BE2C (cell line): Measurements from ENCODE around the gene AP4B1.

ENCODE experiments used
- DNase-seq: peaks from one replicate; pipeline ENCODE4 v3.0.0-alpha.2; 2020
- H3K27me3 ChIP-seq: fragments of 250-450 bp; sonication (Bioruptor Pico); 2 replicates; pipeline ENCODE4 v1.5.1; 2020; ENCODE audit warnings: mild to moderate bottlenecking
- H3K36me3 ChIP-seq: fragments of 250-450 bp; sonication (Bioruptor Pico); 2 replicates; pipeline ENCODE4 v1.5.1; 2020; ENCODE audit warnings: mild to moderate bottlenecking
- H3K4me1 ChIP-seq: fragments of 250-450 bp; sonication (Bioruptor Pico); 2 replicates; pipeline ENCODE4 v1.5.1; 2020
- H3K4me3 ChIP-seq: 2 replicates; pipeline ENCODE4 v1.5.1; 2011; ENCODE audit warnings: low read depth, low read length
- H3K9me3 ChIP-seq: fragments of 250-450 bp; sonication (Bioruptor Pico); 2 replicates; pipeline ENCODE4 v1.5.1; 2020
- TF ChIP-seq, protein P1 (sequence below): IDR thresholded peaks from 2 replicates; pipeline ENCODE4 v1.5.1; 2012; ENCODE audit warnings: mild to moderate bottlenecking, low read depth, low read length

AP4B1 gene

DNA sequence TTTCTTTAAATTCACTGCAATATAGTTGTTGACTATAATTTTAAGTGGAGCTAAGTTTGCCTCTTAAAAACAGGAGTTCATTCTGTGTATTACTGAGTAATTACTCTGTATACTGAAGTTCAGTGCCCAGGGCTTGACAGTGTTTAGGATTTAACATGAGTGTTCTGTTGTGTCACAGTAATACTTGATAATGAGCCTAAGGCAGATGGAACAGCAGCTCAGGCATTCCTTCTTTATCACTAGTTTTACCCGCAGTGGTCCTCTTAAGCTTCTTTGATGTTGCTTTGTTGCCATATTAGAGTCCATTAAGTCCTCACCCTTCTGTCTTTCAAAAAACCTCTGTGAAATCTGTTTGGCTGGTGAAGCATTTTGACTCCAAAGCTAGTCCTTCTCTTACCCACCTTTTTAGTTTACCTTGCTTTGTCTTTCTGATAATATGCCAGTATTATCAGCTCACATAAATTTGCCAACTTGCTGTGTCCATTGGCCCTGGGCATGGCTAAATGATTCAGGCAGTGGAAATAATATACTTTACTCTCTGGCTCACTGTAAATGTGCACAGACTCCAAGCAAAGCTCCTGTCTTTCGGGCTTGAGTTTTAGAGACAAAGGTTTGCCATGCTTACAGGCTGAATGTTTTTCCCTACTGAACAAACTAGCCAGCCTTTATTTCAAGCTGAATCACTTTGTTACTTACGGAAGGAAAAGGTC is 42.2 kb upstream of the AP4B1 start:
- TF ChIP-seq, protein P1, sequence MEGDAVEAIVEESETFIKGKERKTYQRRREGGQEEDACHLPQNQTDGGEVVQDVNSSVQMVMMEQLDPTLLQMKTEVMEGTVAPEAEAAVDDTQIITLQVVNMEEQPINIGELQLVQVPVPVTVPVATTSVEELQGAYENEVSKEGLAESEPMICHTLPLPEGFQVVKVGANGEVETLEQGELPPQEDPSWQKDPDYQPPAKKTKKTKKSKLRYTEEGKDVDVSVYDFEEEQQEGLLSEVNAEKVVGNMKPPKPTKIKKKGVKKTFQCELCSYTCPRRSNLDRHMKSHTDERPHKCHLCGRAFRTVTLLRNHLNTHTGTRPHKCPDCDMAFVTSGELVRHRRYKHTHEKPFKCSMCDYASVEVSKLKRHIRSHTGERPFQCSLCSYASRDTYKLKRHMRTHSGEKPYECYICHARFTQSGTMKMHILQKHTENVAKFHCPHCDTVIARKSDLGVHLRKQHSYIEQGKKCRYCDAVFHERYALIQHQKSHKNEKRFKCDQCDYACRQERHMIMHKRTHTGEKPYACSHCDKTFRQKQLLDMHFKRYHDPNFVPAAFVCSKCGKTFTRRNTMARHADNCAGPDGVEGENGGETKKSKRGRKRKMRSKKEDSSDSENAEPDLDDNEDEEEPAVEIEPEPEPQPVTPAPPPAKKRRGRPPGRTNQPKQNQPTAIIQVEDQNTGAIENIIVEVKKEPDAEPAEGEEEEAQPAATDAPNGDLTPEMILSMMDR = no peak
- peaks cover 15% of the 10 kb centered on the region for H3K36me3 ChIP-seq
- no peak overlapping the region for H3K4me3 ChIP-seq
- no peaks in the 10 kb centered on the region; the same call in 1 of the 2 replicates for H3K9me3 ChIP-seq
- H3K4me1 ChIP-seq = peaks cover 9% of the 10 kb centered on the region
- H3K27me3 ChIP-seq = no peaks in the 10 kb centered on the region
- no peak for DNase-seq

DNA sequence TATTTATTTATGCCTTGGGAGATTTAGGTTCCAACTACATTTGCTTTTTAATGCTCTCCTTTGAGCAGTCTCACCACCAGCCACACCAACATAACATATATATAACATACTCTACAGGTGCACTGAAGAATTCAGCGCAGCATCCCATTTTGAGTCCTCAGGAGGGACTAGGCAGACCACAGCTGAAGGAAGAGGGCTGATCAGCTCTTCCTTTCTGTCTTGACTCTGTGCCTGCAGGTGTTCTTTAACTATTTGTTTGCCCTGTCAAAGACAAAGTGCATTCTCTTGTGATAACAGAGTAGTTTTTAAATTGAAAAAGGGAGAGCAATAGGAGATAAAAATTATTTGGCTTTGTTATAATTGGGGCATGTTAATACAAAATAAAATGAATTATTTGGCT is 41.5 kb upstream of the AP4B1 start:
- Histone ChIP-seq H3K27me3 (no peaks in the 10 kb centered on the region), H3K9me3 (no peaks in the 10 kb centered on the region; the same call in 1 of the 2 replicates), H3K4me1 (peaks cover 9% of the 10 kb centered on the region), H3K4me3 (no peak overlapping the region), H3K36me3 (peaks cover 20% of the 10 kb centered on the region)
- no peak for DNase-seq
- TF ChIP-seq, protein P1 = no peak

DNA sequence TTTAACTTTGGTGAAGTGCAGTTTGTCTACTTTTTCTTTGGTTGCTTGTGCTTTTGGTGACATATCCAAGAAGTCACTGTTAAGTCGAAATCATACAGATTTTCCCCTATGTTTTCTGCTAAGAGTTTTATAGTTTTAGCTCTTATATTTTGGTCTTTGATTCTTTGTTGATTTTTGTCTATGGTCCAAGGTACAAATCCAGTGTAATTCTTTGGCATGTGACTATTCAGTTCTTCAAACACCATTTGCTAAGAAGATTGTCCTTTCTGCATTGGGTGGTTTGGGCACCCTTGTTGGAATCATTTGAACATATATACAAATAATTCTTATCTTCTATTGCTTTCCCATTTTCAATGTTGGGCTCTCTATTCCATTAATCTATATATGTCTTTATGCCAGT is 40.7 kb upstream of the AP4B1 start:
- peaks cover 9% of the 10 kb centered on the region for H3K4me1 ChIP-seq
- no peaks in the 10 kb centered on the region for H3K27me3 ChIP-seq
- H3K4me3 ChIP-seq = no peak overlapping the region
- TF ChIP-seq, protein P1 = no peak
- no peaks in the 10 kb centered on the region; the same call in 1 of the 2 replicates for H3K9me3 ChIP-seq
- no peak for DNase-seq
- peaks cover 26% of the 10 kb centered on the region for H3K36me3 ChIP-seq

DNA sequence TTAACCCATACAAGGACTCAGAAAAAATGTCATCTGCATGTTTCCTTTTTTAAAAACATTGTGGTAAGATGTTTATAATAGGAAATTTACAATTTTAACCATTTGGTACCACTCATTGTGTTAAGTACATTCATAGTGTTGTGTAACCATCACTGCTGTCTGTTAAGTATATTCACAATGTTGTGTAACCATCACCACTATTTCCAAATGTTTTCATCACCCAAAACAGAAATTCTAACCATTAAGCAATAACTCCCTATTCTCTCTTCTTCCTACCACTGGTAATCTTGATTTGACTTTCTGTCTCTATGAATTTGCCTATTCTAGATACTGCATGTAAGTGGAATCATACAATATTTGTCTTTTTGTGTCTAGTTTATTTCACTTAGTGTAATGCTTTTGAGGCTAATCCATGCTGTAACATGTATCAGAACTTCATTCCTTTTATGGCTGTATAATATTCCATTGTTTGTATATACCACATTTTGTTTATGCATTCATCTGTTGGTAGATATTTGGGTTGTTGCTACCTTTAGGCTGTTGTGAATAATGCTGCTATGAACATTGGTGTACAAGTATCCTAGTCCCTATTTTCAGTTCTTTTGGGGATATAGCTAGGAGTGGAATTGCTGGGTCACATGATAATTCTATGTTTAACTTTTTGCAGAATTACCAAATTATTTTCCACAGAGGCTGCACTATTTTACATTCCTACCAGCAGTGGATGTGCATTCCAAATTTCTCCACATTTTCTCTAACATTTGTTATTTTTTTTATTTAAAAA is 38.6 kb upstream of the AP4B1 start:
- no peaks in the 10 kb centered on the region; the same call in 1 of the 2 replicates for H3K9me3 ChIP-seq
- DNase-seq = no peak
- H3K4me1 ChIP-seq = peaks cover 9% of the 10 kb centered on the region
- no peak overlapping the region for H3K4me3 ChIP-seq
- H3K36me3 ChIP-seq = peaks cover 30% of the 10 kb centered on the region
- no peaks in the 10 kb centered on the region for H3K27me3 ChIP-seq
- TF ChIP-seq, protein P1 = no peak

DNA sequence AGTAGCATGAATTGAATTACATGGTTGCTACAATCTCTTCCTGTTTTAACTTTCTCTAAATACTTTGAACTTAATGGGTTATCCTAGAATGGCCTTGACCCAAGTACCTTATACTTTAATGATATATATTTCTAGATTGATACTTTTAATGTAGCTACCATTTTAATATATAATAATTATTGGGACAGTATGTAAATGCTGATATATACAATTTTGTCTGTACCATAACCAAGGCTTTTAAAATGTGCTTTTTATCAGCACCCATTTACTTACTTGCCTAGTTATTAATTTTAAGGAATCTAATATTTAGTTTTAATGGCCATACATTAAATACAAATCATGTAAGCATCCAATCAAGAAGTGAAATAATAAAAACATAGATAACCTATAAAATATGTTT is 37.9 kb upstream of the AP4B1 start:
- TF ChIP-seq, protein P1 = no peak
- DNase-seq = no peak
- no peak overlapping the region for H3K4me3 ChIP-seq
- no peaks in the 10 kb centered on the region for H3K27me3 ChIP-seq
- peaks cover 9% of the 10 kb centered on the region for H3K4me1 ChIP-seq
- peaks cover 30% of the 10 kb centered on the region for H3K36me3 ChIP-seq
- H3K9me3 ChIP-seq = no peaks in the 10 kb centered on the region; the same call in 1 of the 2 replicates

DNA sequence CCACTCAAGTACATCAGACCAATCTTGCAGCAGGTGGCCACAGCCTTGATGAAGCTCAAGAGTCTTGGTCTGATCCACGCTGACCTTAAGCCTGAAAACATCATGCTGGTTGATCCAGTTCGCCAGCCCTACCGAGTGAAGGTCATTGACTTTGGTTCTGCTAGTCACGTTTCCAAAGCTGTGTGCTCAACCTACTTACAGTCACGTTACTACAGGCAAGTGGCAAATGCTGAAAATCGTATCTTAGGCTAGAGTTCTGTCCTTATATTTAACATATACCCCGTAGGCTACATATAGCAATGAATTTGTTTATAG is 36.6 kb upstream of the AP4B1 start:
- H3K36me3 ChIP-seq = peaks cover 30% of the 10 kb centered on the region
- H3K9me3 ChIP-seq = no peaks in the 10 kb centered on the region; the same call in 1 of the 2 replicates
- no peaks in the 10 kb centered on the region for H3K27me3 ChIP-seq
- no peaks in the 10 kb centered on the region for H3K4me1 ChIP-seq
- TF ChIP-seq, protein P1 = no peak
- DNase-seq = no peak
- no peak overlapping the region for H3K4me3 ChIP-seq
